Activated T-helper 2 cell treated with anti-CD3 and anti-CD28 coated beads, Interferon-gamma antibody, Interleukin-2, Interleukin-4, amounts not matched to agents 10 μg/mL and 5 μg/mL and 100 μg/mL, durations not matched to agents 14 hours and 24 hours and 36 hours (primary cell): ENCODE data around the gene ZNF536. TPM values are rescaled to one million over a fixed set of nuclear protein-coding genes. Genes with fewer than 3 reads are reported as not detected.

Experiments used
- DNase-seq: peaks from one replicate; pipeline ENCODE4 v3.0.0; 2021; ENCODE audit warnings: low spot score
- H3K27ac Mint-ChIP-seq: one replicate; pipeline ENCODE4 v1.8.0; 2021; ENCODE audit warnings: mixed read lengths
- H3K27me3 Mint-ChIP-seq: one replicate; pipeline ENCODE4 v1.8.0; 2021; ENCODE audit warnings: low read depth, mixed read lengths
- H3K36me3 Mint-ChIP-seq: one replicate; pipeline ENCODE4 v1.8.0; 2021; ENCODE audit warnings: low read depth, mixed read lengths
- H3K4me1 Mint-ChIP-seq: one replicate; pipeline ENCODE4 v1.8.0; 2021; ENCODE audit warnings: low read depth, mixed read lengths
- H3K4me3 Mint-ChIP-seq: one replicate; pipeline ENCODE4 v1.8.0; 2021; ENCODE audit warnings: low read depth, mild to moderate bottlenecking, moderate library complexity, mixed read lengths
- H3K9me3 Mint-ChIP-seq: one replicate; pipeline ENCODE4 v1.8.0; 2021; ENCODE audit warnings: mixed read lengths
- intact Hi-C: fragments of 100-400 bp; cut with micrococcal nuclease; formaldehyde crosslinking; loops from one replicate; pipeline ENCODE4 v1.15.1; 2023
- total RNA-seq: library from RNA; stranded (reverse); gene quantifications from 2 replicates; pipeline ENCODE4 v1.2.3, GENCODE V29; 2022

The ZNF536 gene
- total RNA-seq, result not detected in 2 replicates

DNA sequence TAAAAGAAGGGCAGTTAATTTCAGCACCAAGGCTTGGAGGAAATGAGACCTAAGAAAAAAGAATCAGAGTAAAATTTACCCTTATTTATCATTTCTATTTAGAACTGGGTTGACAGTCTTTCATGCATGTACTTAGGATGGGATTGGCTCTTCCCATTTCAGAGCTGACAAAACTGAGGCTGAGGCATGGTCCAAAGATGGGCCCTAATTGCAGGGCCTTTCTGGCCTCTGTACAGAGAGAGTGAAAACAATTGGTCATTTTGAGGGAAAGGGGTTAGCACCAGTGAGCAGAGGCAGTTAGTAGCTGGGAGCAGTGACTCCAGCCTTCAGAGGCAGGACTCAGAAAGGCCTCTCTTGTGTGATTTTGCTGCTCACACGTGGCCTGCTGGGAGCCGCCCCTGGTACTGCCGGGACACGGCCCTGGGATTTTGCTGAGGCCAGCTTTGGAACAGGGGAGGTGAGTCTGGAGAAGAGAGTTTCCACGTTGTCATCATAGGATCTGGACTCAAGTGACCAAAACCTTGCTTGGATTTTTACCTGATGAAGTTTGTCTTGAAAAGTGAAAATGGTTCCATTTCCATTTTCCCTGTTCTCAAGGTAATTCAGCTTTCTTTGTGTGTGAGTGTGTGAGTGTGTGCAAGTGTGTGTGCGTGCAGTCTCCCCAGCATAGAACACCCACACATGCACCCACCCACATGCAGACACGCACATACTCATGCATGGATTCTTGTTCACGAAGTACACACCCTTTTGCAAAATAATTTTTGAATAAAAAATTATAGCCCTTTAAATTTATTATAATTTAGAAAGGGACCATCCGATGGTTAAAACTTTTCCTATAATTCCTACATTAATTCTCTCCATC, at the start of gene ZNF536:
ZNF536 (plus strand) TSS at position 425 of the 865 bp plus-strand sequence. CDS start 71,179 bp downstream, outside the sequence.
- H3K27ac Mint-ChIP-seq, result no peak within 1 kb of the TSS
- DNase-seq, result no peak
- peaks cover 27% of the 10 kb centered on the region for H3K27me3 Mint-ChIP-seq
- no peaks in the 10 kb centered on the region for H3K4me1 Mint-ChIP-seq
- intact Hi-C loops, result loop anchor here (10.0 kb wide), 2 partner anchors 147 to 983 kb away; no protein-coding TSS in a partner anchor
- H3K4me3 Mint-ChIP-seq, result no peak within 1 kb of the TSS
- H3K36me3 Mint-ChIP-seq, result no peaks in the 10 kb centered on the region
- no peaks in the 10 kb centered on the region for H3K9me3 Mint-ChIP-seq

DNA sequence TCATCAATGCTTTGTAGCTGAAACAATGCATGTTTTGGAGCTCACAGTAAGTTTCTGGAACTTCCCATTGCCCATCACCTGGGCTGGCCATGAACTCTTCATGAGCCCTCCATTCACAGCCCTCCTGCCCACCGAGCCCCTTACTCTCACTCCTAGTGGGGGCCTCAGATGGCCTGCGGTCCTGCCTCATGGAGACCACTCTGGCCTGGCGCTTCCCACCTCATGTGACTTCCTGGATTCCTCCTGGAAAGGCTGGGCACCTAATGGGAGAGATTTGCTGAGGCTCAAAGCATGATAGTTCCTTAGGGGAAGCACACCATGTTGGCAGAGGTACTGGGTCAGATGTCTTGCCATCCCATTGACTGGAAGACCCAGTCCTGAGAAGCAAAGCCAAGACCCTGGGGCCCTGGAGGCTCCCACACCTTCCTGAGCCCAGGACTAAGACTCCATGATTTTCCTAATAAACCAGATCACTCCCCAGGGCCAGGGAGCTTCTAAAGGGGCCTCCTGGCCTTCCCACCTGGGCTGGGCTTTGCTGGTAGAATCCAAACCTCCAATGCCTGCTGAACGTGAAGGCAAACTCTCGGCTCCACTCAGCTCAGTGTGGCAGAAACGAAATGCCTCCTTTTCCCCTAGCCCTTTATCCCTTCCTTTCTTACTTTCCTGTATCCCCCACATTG, 49.4 kb upstream of the ZNF536 start:
- Mint-ChIP-seq H3K27ac (no peak overlapping the region), H3K4me3 (no peak overlapping the region), H3K9me3 (no peaks in the 10 kb centered on the region), H3K36me3 (no peaks in the 10 kb centered on the region), H3K4me1 (no peaks in the 10 kb centered on the region), H3K27me3 (no peaks in the 10 kb centered on the region)
- no peak for DNase-seq
- intact Hi-C loops, result no loop called here

DNA sequence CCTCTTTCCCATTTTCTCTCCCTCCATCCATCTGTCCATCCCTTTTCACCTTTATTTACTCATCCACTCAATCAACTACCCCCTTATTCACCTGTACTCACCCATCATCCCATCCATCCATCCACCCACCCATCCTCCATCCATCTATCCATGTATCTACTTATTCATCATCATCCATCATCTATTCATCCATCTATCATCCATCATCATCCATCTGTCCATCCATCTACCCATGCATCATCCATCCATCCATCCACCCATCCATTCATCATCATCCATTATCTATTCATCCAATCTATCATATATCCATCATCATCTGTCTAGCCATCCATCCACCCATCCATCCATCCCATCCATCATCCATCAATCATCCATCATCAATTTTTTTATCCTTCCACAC, 48.3 kb upstream of the ZNF536 start:
- no peaks in the 10 kb centered on the region for H3K9me3 Mint-ChIP-seq
- intact Hi-C loops, result no loop called here
- no peaks in the 10 kb centered on the region for H3K36me3 Mint-ChIP-seq
- no peak for DNase-seq
- no peaks in the 10 kb centered on the region for H3K27me3 Mint-ChIP-seq
- no peak overlapping the region for H3K4me3 Mint-ChIP-seq
- H3K27ac Mint-ChIP-seq, result no peak overlapping the region
- H3K4me1 Mint-ChIP-seq, result no peaks in the 10 kb centered on the region

DNA sequence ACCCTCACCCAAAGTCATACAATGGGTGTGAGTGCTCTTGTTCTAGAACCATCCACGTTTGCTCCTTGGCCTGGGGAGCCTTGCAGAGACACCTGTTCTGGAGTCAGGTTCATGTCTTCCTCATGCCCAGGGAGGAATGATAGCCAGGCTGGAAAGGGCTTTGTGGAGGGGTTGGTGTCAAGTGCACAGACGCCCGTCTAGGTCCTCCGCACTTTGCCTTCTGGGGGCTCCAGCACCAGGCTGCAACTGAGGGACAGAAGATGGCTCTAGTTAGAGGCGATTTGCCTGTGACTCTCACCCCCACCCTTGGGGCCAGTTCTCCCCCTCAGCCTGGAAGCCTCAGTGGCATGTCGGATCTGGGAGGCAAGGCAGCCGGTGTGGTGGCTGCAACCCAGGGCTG, 47.2 kb upstream of the ZNF536 start:
- no peak overlapping the region for H3K4me3 Mint-ChIP-seq
- H3K9me3 Mint-ChIP-seq, result no peaks in the 10 kb centered on the region
- H3K27ac Mint-ChIP-seq, result no peak overlapping the region
- no peaks in the 10 kb centered on the region for H3K27me3 Mint-ChIP-seq
- no peak for DNase-seq
- H3K36me3 Mint-ChIP-seq, result no peaks in the 10 kb centered on the region
- no peaks in the 10 kb centered on the region for H3K4me1 Mint-ChIP-seq
- intact Hi-C loops, result no loop called here

DNA sequence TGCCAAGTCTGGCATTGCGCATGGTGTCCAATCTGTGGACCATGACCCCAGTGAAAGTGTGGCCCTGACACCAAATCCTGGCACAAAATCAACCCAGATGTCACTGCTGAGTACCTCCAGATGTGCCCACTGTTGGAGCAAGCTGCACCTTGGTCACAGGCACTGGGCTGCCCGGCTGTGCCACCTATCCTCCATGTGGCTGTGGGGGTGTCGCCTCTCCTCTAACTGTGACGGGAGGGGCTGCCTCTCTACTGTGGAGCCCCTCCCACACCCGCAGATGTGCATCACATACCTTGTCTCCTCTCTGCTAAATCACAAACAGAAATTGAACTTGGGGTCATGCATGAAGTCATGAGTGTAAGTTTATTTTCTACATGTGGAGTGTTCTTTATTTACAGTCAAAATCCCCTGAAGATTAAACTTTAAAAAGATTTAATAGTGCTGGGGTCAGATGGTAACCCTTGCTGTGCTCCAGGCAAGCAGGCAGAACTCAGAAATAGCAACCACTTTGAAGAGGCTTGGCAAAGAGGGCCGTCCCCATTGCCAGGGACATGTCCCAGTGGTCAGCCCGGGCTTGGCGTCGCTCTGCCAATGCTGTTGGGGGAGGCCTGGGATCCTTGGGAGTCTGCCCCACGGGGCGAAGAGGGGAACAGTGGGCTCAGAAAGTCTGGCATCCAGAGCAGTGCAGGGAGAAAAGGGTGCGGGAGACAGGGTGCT, 46.4 kb upstream of the ZNF536 start:
- H3K4me3 Mint-ChIP-seq, result no peak overlapping the region
- H3K9me3 Mint-ChIP-seq, result no peaks in the 10 kb centered on the region
- no peak for DNase-seq
- no peaks in the 10 kb centered on the region for H3K36me3 Mint-ChIP-seq
- H3K27ac Mint-ChIP-seq, result no peak overlapping the region
- intact Hi-C loops, result no loop called here
- no peaks in the 10 kb centered on the region for H3K4me1 Mint-ChIP-seq
- H3K27me3 Mint-ChIP-seq, result no peaks in the 10 kb centered on the region

DNA sequence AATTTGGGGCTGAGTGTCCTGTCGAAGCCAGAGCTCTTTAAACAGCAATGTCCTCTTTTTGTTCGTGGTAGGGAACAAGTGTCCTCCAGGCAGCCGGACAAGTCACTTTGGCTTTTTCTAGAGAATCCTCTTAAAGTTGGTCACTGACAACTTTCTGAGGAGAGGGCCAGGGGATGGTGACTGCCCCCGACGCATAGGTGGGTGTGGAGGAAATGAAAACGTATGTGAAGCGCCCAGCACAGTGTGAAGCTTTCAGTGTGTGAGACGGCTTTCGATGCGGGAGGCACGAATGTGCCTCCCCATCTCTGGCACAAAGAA, 45.8 kb upstream of the ZNF536 start:
- H3K27me3 Mint-ChIP-seq, result no peaks in the 10 kb centered on the region
- H3K9me3 Mint-ChIP-seq, result no peaks in the 10 kb centered on the region
- no peak overlapping the region for H3K4me3 Mint-ChIP-seq
- intact Hi-C loops, result no loop called here
- H3K36me3 Mint-ChIP-seq, result no peaks in the 10 kb centered on the region
- DNase-seq, result no peak
- H3K4me1 Mint-ChIP-seq, result no peaks in the 10 kb centered on the region
- H3K27ac Mint-ChIP-seq, result no peak overlapping the region

DNA sequence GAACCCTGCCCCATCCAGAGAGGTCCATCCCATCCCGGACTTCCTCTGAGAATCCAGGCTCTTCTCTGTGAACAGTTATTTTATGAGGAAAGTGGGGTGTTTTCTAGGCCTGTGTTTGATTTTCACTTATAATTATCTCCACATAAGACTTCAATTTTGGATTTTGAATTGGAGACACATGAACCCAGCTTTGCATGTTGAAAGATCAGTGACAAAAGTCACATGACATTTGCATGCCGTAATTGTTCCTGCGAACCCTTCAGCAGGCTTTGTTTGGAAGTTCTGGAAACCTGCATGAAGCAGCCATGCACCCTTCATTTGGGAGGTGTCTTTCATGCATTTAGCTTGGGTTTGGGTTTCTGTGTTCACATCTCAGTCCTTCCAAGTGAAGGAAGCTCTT, 44.9 kb upstream of the ZNF536 start:
- DNase-seq, result no peak
- Mint-ChIP-seq H3K4me3 (no peak overlapping the region), H3K27ac (no peak overlapping the region), H3K36me3 (no peaks in the 10 kb centered on the region), H3K9me3 (no peaks in the 10 kb centered on the region), H3K27me3 (no peaks in the 10 kb centered on the region), H3K4me1 (no peaks in the 10 kb centered on the region)
- intact Hi-C loops, result no loop called here

DNA sequence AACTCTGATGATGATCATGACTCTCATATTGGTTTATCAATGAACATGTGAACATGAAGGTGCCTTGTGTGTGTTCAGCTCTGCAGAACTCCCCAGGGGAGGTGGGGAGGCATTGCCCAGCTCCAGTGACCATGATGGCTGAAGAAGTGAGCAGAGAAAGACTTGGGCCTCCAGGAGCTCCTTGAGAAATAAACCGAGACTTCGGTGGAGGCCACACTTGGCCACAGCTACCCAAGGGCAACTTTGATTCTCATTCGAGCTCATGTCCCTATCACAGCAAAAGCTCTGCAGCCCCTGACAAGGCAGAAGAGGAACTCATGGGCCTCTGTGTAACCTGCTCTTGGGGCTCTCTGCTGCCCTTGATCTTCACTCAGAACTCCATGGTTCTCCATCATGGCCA, 44.1 kb upstream of the ZNF536 start:
- Mint-ChIP-seq H3K27me3 (no peaks in the 10 kb centered on the region), H3K27ac (no peak overlapping the region), H3K9me3 (no peaks in the 10 kb centered on the region), H3K4me1 (no peaks in the 10 kb centered on the region), H3K4me3 (no peak overlapping the region), H3K36me3 (no peaks in the 10 kb centered on the region)
- DNase-seq, result no peak
- intact Hi-C loops, result no loop called here

DNA sequence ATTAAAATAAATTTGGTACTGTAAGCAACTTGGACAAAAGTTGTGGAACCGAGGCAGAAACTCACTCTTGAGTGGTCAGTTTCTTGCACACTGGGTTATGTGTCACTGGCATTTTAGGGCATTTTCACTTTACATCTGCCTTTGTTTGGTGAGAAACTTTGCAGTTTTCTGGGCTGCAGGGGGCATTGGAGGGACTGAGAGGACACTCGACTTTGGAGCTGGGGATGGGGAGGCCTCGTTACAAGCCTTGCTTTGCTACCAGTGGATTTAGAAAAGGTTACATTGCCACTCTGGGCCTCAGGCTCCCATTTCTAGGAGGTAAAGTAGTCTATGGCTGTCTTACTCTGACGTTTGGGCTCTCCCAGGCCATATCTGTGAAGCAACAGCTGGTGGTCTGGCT, 41.9 kb upstream of the ZNF536 start:
- no peaks in the 10 kb centered on the region for H3K36me3 Mint-ChIP-seq
- no peaks in the 10 kb centered on the region for H3K9me3 Mint-ChIP-seq
- no peak overlapping the region for H3K4me3 Mint-ChIP-seq
- no peaks in the 10 kb centered on the region for H3K27me3 Mint-ChIP-seq
- intact Hi-C loops, result no loop called here
- H3K4me1 Mint-ChIP-seq, result no peaks in the 10 kb centered on the region
- DNase-seq, result no peak
- H3K27ac Mint-ChIP-seq, result no peak overlapping the region

DNA sequence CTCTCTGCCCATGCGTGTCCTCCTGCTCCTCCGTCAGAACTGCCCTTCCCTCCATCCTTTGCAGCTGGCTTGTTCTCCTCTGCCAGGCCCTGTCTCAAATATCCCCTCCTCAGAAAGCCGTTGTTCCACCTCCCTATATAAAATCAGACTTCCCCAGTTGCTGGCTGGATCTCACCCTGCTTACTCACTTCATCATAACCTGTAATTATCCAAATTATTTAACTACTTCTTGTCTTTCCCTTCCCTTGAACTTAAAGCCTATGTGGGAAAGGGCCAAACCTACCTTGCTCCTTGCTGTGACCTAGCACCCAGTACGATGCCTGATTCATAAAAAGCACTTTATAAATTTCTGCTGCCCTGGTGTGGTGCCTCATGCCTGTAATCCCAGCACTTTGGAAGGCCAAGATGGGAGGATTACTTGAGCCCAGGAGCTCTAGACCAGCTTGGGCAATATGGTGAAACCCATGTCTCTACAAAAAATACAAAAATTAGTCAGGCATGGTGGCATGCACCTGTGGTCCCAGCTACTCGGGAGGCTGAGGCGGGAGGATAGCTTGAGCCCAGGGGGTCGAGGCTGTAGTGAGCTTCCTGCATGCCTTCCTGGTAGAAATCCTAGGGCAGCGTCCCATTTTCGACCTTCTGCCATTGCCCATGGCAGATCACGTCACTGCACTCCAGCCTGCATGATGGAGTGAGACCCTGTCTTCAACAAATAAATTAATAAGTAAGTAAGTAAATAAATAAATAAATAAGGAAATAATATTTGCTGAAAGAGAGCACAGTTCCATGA, 39.5 kb upstream of the ZNF536 start:
- intact Hi-C loops, result no loop called here
- no peak overlapping the region for H3K4me3 Mint-ChIP-seq

DNA sequence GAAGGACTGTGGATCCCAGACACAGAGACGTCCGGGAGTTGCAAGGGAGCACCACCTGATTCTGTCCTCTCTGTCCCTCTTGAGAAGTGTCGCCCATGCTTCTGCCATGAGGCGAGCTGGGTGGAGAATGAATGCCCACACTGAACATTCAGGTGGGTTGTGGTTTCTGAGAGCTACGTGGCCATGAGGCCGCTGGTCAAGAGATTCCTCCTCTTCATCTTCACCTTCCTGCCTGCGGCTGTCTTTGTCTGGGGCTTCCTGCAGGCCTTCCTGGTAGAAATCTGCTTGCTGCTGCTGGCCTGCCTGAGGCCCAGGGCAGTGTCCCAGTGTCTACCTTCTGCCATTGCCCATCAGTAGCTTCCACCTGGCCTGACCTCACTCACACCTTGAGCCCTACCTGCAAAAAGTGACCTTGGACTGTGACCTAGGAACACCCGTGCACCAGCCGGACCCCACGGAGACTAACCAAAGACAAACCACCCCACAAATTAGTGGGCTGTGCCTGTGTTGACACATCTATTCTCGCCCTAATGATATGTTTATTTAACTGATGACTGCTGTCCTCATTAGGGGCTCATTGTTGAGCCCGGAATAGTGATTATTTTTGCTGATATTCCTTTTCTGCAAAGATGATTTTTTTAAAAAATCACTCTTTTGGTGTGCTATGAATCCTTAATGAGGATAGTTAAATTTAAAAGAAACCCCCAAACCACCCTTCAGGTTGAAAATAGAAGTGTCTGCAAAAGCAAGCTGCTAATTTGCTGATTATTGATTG, 38.7 kb upstream of the ZNF536 start:
- DNase-seq, result no peak
- intact Hi-C loops, result no loop called here
- H3K36me3 Mint-ChIP-seq, result no peaks in the 10 kb centered on the region
- H3K4me3 Mint-ChIP-seq, result no peak overlapping the region
- no peaks in the 10 kb centered on the region for H3K4me1 Mint-ChIP-seq
- no peaks in the 10 kb centered on the region for H3K9me3 Mint-ChIP-seq
- no peaks in the 10 kb centered on the region for H3K27me3 Mint-ChIP-seq
- no peak overlapping the region for H3K27ac Mint-ChIP-seq

More for the DNA sequence above, 39.5 kb upstream of the ZNF536 start:
- no peaks in the 10 kb centered on the region for H3K9me3 Mint-ChIP-seq
- H3K27ac Mint-ChIP-seq, result no peak overlapping the region
- no peak for DNase-seq
- H3K4me1 Mint-ChIP-seq, result no peaks in the 10 kb centered on the region
- H3K36me3 Mint-ChIP-seq, result no peaks in the 10 kb centered on the region
- H3K27me3 Mint-ChIP-seq, result no peaks in the 10 kb centered on the region

DNA sequence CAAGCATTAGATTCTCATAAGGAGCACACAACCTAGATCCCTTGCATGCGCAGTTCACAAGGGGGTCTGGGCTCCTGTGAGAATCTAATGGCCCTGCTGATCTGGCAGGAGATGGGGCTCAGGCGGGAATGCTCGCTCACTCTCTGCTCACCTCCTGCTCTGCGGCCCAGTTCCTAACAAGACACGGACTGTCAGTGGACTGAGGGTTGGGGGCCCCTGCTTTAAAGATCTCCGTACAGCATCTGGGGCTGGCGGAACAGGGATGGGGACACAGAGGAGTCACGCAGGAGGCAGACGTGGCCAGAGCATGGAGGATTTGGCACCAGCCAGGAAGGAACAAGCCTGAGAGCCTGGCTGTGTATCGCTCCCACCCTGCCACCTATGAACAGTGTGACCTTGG, 37.3 kb upstream of the ZNF536 start:
- Mint-ChIP-seq H3K4me3 (no peak overlapping the region), H3K27ac (no peak overlapping the region), H3K4me1 (no peaks in the 10 kb centered on the region), H3K27me3 (no peaks in the 10 kb centered on the region), H3K36me3 (no peaks in the 10 kb centered on the region), H3K9me3 (no peaks in the 10 kb centered on the region)
- intact Hi-C loops, result no loop called here
- no peak for DNase-seq
